Measurements from ENCODE around the gene IMMP2L.
"Not testable (repeated sequence)": the region's sequence is repeated elsewhere in the genome, so short reads cannot be mapped to it uniquely, and the experiment has no call there.

DNA sequence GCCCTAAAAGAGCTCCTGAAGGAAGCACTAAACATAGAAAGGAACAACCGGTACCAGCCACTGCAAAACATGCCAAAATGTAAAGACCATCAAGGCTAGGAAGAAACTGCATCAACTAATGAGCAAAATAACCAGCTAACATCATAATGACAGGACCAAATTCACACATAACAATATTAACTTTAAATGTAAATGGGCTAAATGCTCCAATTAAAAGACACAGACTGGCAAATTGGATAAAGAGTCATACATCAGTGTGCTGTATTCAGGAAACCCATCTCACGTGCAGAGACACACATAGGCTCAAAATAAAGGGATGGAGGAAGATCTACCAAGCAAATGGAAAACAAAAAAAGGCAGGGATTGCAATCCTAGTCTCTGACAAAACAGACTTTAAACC is 60.5 kb downstream of the IMMP2L start:
- TF ChIP-seq, protein P1, sequence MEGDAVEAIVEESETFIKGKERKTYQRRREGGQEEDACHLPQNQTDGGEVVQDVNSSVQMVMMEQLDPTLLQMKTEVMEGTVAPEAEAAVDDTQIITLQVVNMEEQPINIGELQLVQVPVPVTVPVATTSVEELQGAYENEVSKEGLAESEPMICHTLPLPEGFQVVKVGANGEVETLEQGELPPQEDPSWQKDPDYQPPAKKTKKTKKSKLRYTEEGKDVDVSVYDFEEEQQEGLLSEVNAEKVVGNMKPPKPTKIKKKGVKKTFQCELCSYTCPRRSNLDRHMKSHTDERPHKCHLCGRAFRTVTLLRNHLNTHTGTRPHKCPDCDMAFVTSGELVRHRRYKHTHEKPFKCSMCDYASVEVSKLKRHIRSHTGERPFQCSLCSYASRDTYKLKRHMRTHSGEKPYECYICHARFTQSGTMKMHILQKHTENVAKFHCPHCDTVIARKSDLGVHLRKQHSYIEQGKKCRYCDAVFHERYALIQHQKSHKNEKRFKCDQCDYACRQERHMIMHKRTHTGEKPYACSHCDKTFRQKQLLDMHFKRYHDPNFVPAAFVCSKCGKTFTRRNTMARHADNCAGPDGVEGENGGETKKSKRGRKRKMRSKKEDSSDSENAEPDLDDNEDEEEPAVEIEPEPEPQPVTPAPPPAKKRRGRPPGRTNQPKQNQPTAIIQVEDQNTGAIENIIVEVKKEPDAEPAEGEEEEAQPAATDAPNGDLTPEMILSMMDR (IDR thresholded peaks at IDR 0.05), result not testable (repeated sequence)
- not testable (repeated sequence) for TF ChIP-seq POLR2A (IDR thresholded peaks at IDR 0.05)

Measured in uterus (tissue), 2 donors.